H9 (cell line): ENCODE results near the gene IGFBP7. TPM values are rescaled to one million over a fixed set of nuclear protein-coding genes. Genes with fewer than 3 reads are reported as not detected.

Source experiments
- DNase-seq: peaks from one replicate; pipeline ENCODE4 v3.0.0-alpha.2; 2017
- H2AFZ ChIP-seq: one replicate; pipeline ENCODE4 v1.6.1; 2013; ENCODE audit warnings: mild to moderate bottlenecking, low read length, control low read depth, moderate library complexity
- H2AK5ac ChIP-seq: 2 replicates; pipeline ENCODE4 v1.6.1; 2013; ENCODE audit warnings: low read length, control low read depth, mixed read lengths; ENCODE audit not compliant: insufficient read length
- H2BK120ac ChIP-seq: one replicate; pipeline ENCODE4 v1.6.1; 2013; ENCODE audit warnings: low read depth, mild to moderate bottlenecking, low read length, control low read depth, inconsistent platforms; ENCODE audit not compliant: poor library complexity, severe bottlenecking
- H2BK12ac ChIP-seq: 2 replicates; pipeline ENCODE4 v1.6.1; 2013; ENCODE audit warnings: low read length, control low read depth, mixed read lengths, low read depth; ENCODE audit not compliant: insufficient read length
- H2BK15ac ChIP-seq: 2 replicates; pipeline ENCODE4 v1.6.1; 2013; ENCODE audit warnings: low read depth, low read length, control low read depth
- H2BK20ac ChIP-seq: one replicate; pipeline ENCODE4 v1.6.1; 2013; ENCODE audit warnings: low read depth, mild to moderate bottlenecking, low read length, control low read depth, inconsistent platforms; ENCODE audit not compliant: poor library complexity, severe bottlenecking
- H2BK5ac ChIP-seq: 2 replicates; pipeline ENCODE4 v1.6.1; 2013; ENCODE audit warnings: low read length, control low read depth, mixed read lengths; ENCODE audit not compliant: insufficient read length
- H3K14ac ChIP-seq: 2 replicates; pipeline ENCODE4 v1.6.1; 2013; ENCODE audit warnings: low read length, control low read depth; ENCODE audit not compliant: insufficient read depth
- H3K18ac ChIP-seq: 2 replicates; pipeline ENCODE4 v1.6.1; 2013; ENCODE audit warnings: low read depth, mild to moderate bottlenecking, mixed read lengths, low read length, control low read depth; ENCODE audit not compliant: insufficient read length
- H3K23ac ChIP-seq: 2 replicates; pipeline ENCODE4 v1.6.1; 2013; ENCODE audit warnings: low read length, control low read depth, mixed read lengths, low read depth; ENCODE audit not compliant: insufficient read length
- H3K23me2 ChIP-seq: 2 replicates; pipeline ENCODE4 v1.6.1; 2013; ENCODE audit warnings: low read depth, mild to moderate bottlenecking, mixed read lengths, low read length, control low read depth; ENCODE audit not compliant: insufficient read length, poor library complexity, severe bottlenecking
- H3K27ac ChIP-seq: 2 replicates; pipeline ENCODE4 v1.5.1; 2013; ENCODE audit warnings: low read length, control low read depth, mixed read lengths, low read depth; ENCODE audit not compliant: insufficient read length
- H3K27me3 ChIP-seq: 2 replicates; pipeline ENCODE4 v1.6.1; 2013; ENCODE audit warnings: low read length, control low read depth, inconsistent platforms; ENCODE audit not compliant: insufficient read depth
- H3K4ac ChIP-seq: 2 replicates; pipeline ENCODE4 v1.6.1; 2013; ENCODE audit warnings: low read depth, mild to moderate bottlenecking, control low read depth, inconsistent platforms, low read length, moderate library complexity
- H3K4me1 ChIP-seq: 2 replicates; pipeline ENCODE4 v1.6.1; 2013; ENCODE audit warnings: low read length, control low read depth, inconsistent platforms; ENCODE audit not compliant: insufficient read depth
- H3K4me2 ChIP-seq: 2 replicates; pipeline ENCODE4 v1.6.1; 2013; ENCODE audit warnings: low read length, control low read depth, mixed read lengths; ENCODE audit not compliant: insufficient read length, insufficient read depth
- H3K56ac ChIP-seq: 2 replicates; pipeline ENCODE4 v1.6.1; 2013; ENCODE audit warnings: low read depth, mild to moderate bottlenecking, mixed read lengths, low read length, control low read depth; ENCODE audit not compliant: insufficient read length
- H3K79me1 ChIP-seq: 2 replicates; pipeline ENCODE4 v1.6.1; 2013; ENCODE audit warnings: low read depth, mild to moderate bottlenecking, moderate library complexity, low read length, control low read depth, inconsistent platforms; ENCODE audit not compliant: insufficient read depth, poor library complexity, severe bottlenecking
- H3K79me2 ChIP-seq: 2 replicates; pipeline ENCODE4 v1.6.1; 2013; ENCODE audit warnings: low read length, control low read depth, inconsistent platforms; ENCODE audit not compliant: insufficient read depth
- H3K9ac ChIP-seq: 2 replicates; pipeline ENCODE4 v1.6.1; 2013; ENCODE audit warnings: low read length, control low read depth, mixed read lengths; ENCODE audit not compliant: insufficient read length; ENCODE audit errors: extremely low read depth
- H3K9me3 ChIP-seq: one replicate; pipeline ENCODE4 v1.6.1; 2013; ENCODE audit warnings: low read depth, low read length, inconsistent platforms; ENCODE audit not compliant: control insufficient read depth
- H3T11ph ChIP-seq: one replicate; pipeline ENCODE4 v1.6.1; 2013; ENCODE audit warnings: mild to moderate bottlenecking, low read length, control low read depth, inconsistent platforms
- H4K20me1 ChIP-seq: one replicate; pipeline ENCODE4 v1.6.1; 2013; ENCODE audit not compliant: control insufficient read depth, insufficient read length, insufficient read depth
- H4K5ac ChIP-seq: 2 replicates; pipeline ENCODE4 v1.6.1; 2013; ENCODE audit warnings: low read depth, mild to moderate bottlenecking, mixed read lengths, low read length, control low read depth; ENCODE audit not compliant: insufficient read length
- H4K8ac ChIP-seq: replicated peaks from 2 replicates; pipeline ENCODE4 v1.6.1; 2013; ENCODE audit warnings: low read length, control low read depth, mixed read lengths, low read depth; ENCODE audit not compliant: insufficient read length
- H4K91ac ChIP-seq: 2 replicates; pipeline ENCODE4 v1.6.1; 2013; ENCODE audit warnings: low read depth, mild to moderate bottlenecking, moderate library complexity, mixed read lengths, low read length, control low read depth; ENCODE audit not compliant: insufficient read length
- H3K27ac Mint-ChIP-seq, 3 experiments: 2 replicates in 2 of 3; 3 replicates in 1 of 3; pipeline ENCODE4 v1.8.0; 2020 to 2021; ENCODE audit warnings: mixed read lengths in 3 of 3, mild to moderate bottlenecking in 1 of 3, moderate library complexity in 1 of 3
- H3K27me3 Mint-ChIP-seq: 2 replicates; pipeline ENCODE4 v1.8.0; 2021; ENCODE audit warnings: low read depth, mild to moderate bottlenecking, moderate library complexity, mixed read lengths
- H3K36me3 Mint-ChIP-seq, 3 experiments: 2 replicates in 2 of 3; 3 replicates in 1 of 3; pipeline ENCODE4 v1.8.0; 2020 to 2021; ENCODE audit warnings: low read depth in 3 of 3, mixed read lengths in 3 of 3; ENCODE audit not compliant: insufficient read depth in 1 of 3
- H3K4me1 Mint-ChIP-seq, 2 experiments: 2 replicates each; pipeline ENCODE4 v1.8.0; 2020; ENCODE audit warnings: mixed read lengths in 2 of 2
- H3K4me3 Mint-ChIP-seq, 2 experiments: 2 replicates in 1 of 2; 3 replicates in 1 of 2; pipeline ENCODE4 v1.8.0; 2020 to 2021; ENCODE audit warnings: mild to moderate bottlenecking in 2 of 2, mixed read lengths in 2 of 2, moderate library complexity in 1 of 2
- H3K9me3 Mint-ChIP-seq, 2 experiments: 2 replicates in 1 of 2; 3 replicates in 1 of 2; pipeline ENCODE4 v1.8.0; 2020; ENCODE audit warnings: mild to moderate bottlenecking in 2 of 2, mixed read lengths in 2 of 2, moderate library complexity in 1 of 2
- CTCF ChIP-seq: fragments of 200-600 bp; sonication (generic); conservative IDR thresholded peaks from 3 replicates; pipeline ENCODE4 v1.8.0; 2021; ENCODE audit warnings: antibody characterized with exemption, mild to moderate bottlenecking
- WGBS: extraction: QIAGEN DNeasy Blood & Tissue Kit; methylation state at CpG from one replicate; pipeline ENCODE4 v1.1.7; 2013; ENCODE audit warnings: missing lambda C conversion rate, low lambda C conversion rate, mixed read lengths; ENCODE audit not compliant: insufficient read length; ENCODE audit errors: extremely low coverage; 5-methylcytosine and 5-hydroxymethylcytosine counted together
- total RNA-seq: library from RNA; stranded (reverse); gene quantifications from 2 replicates; pipeline ENCODE4 v1.2.1, GENCODE V29; 2021

The IGFBP7 gene
- total RNA-seq, 1 experiment from 2014 or later = 0.37 TPM

GRCh38 chr4:57074744-57075143 is 35.4 kb downstream of the IGFBP7 start:
- no peaks in the 10 kb centered on the region; a peak in 1 of 5 replicates for H3K9me3 Mint-ChIP-seq
- Histone ChIP-seq H4K20me1 (no peaks in the 10 kb centered on the region), H3K23ac (no peak overlapping the region), H3K27ac (no peak overlapping the region), H3K9me3 (no peaks in the 10 kb centered on the region), H3K14ac (no peak overlapping the region), H2BK5ac (no peak overlapping the region), H3K4ac (no peak overlapping the region), H3K79me1 (no peaks in the 10 kb centered on the region), H3K56ac (no peak overlapping the region), H4K91ac (no peak overlapping the region), H3K9ac (no peak overlapping the region), H2BK15ac (no peak overlapping the region), H3K27me3 (no peaks in the 10 kb centered on the region), H2BK120ac (no peak overlapping the region), H3K23me2 (no peaks in the 10 kb centered on the region), H3K4me2 (no peak overlapping the region), H2AFZ (no peak overlapping the region), H2AK5ac (no peak overlapping the region), H3T11ph (no peak overlapping the region), H4K5ac (no peak overlapping the region), H3K4me1 (peaks cover 9% of the 10 kb centered on the region), H2BK20ac (no peak overlapping the region), H2BK12ac (no peak overlapping the region), H4K8ac (no peak overlapping the region), H3K79me2 (no peaks in the 10 kb centered on the region), H3K18ac (no peak overlapping the region)
- H3K4me3 Mint-ChIP-seq = no peak overlapping the region
- peaks cover 27 to 33% of the 10 kb centered on the region in 2 experiments for H3K4me1 Mint-ChIP-seq
- H3K27me3 Mint-ChIP-seq = peaks cover 6% of the 10 kb centered on the region
- H3K36me3 Mint-ChIP-seq = no peaks in the 10 kb centered on the region
- no peak for TF ChIP-seq CTCF
- DNase-seq = no peak
- no peak overlapping the region for H3K27ac Mint-ChIP-seq
- WGBS = no CpG with 5 or more reads among the region's 4 CpGs
